NCI-H510A treated with DMSO at 0.1 percent for 48 hours (cell line): ENCODE measurements around the gene SIAH1.
"Not testable (repeated sequence)": the region's sequence is repeated elsewhere in the genome, so short reads cannot be mapped to it uniquely, and the experiment has no call there.

Experiments used
- DNase-seq: peaks from one replicate; lab custom pipeline; 2025; lab: John Stamatoyannopoulos, UW

The SIAH1 gene

GRCh38 chr16:48332978-48333377 is 52.2 kb downstream of the SIAH1 start:
- DNase-seq: no peak

DNA sequence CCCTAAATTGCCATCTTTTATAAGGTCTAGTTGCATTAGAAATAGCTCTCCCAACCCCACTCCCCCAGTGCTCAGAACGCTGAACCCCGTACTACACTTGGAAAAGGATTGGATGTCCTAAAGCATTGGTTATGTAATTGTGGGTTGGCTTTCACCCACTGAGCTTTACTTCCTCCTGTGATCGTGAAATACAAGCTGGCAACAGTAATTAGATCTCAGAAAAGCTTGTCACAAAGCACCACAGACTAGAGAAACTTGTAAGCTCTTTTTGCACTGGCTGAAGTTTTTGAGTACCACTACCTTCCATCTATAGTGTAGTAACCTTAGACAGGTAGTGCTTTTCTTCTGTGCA is 54.4 kb downstream of the SIAH1 start:
- no peak for DNase-seq

GRCh38 chr16:48330189-48330840 is 54.9 kb downstream of the SIAH1 start:
- no peak for DNase-seq

DNA sequence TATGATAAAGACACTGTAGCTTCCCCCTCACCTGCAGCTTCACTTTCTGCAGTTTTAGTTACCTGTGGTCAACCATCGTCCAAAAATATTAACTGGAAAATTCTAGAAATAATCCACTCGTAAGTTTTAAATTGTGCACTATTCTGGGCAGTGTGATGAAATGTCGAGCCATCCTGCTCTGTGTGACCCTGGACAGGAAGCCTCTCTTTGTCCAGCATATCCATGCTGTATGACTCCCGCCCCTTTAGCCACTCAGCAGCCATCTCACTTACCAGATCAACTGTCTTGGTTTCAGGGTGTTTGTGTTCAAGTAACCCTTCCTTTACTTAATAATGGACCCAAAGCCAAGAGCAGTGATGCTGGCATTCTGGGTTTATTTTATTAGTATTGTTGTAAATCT is 56.1 kb downstream of the SIAH1 start:
- DNase-seq: no peak

DNA sequence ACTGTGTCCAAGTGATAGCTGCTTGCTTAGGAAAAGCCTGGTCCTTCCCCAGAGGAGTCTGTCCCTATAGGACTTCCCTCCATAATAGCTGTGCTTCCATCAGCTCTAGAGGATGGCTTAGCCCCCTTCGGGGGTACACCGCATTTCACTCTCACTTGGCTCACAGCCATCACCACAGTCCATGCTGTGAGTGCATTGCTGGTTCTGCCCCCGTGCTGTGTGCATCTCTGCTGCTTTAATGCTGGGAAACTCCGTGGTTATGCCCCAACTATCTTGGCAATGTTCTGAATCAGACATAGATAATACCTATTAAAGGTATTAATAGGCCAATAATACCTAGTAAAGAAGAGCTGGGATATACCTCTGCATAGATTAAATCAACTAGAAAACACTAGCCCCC is 58.3 kb downstream of the SIAH1 start:
- no peak for DNase-seq

DNA sequence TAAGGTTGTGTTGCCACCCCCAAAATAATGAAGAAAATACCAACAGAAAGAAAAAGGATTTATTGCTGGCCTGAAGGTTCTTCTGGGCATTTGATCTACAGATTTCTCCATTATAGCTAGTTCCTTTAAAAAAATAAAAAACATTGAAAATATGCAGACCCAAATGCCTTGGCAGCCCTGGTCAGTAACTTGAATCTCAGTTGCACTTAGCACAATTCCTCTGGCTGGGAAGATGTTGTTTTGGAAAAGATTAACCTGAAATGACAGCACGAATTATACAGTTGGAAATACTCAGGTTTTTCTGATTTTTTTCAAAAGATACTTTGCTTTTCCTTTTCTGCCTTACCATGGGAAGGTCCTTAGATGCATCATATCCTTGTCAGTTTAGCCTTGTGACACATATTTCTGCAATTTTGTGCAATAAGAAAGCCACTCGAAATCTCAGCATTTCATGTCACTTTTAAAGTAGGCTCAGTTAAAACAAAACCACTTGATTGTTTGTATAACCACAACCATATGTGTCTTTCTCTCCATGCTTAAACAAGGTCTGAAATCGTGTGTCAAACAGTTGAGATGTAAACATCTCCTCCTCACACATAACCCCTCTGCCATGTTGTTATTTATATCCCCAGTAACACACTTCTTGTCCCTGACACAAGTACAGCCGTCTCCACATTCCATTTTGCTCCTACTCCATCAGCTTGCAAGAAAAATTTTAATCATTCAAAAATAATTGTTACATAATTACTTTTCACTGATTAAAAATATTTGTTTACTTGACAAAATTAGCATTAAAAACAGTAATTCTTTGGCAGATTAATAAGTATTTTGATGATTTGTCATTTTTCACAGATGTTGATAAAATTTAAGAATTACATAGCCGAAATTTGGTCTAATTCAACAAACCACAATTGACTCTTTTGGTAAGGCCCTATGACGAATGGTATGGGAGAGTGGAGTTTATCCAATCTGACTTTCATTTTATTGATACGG is 61.1 kb downstream of the SIAH1 start:
- DNase-seq: no peak

- DNase-seq: no peak
Measured at GRCh38 chr16:48321317-48322036, 63.7 kb downstream of the SIAH1 start.

DNA sequence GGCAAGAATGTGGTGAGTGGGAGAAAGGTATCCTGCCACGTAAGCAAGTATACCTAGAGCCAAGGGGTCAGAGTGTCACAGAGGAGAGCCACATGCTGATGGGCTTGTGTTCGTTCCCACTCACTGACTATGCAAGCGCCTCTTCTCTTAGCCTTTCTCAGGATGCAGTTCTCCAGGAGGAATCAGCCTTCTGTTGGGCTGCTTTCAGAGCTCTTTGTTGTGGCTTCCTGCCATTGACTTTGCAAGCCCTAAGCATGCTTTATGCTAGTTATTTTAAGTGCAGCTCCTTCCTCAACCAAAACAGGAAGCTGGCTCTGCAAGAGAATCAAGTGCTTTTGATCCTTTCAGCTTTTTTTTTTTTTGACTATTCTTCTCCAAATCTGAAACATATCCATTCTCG is 66.6 kb downstream of the SIAH1 start:
- no peak for DNase-seq

GRCh38 chr16:48317614-48318315 is 67.4 kb downstream of the SIAH1 start:
- no peak for DNase-seq

- DNase-seq: no peak
Measured at GRCh38 chr16:48317026-48317425, 68.2 kb downstream of the SIAH1 start.

GRCh38 chr16:48313905-48314304 is 71.3 kb downstream of the SIAH1 start:
- not testable (repeated sequence) for DNase-seq

GRCh38 chr16:48310908-48311641 is 74.1 kb downstream of the SIAH1 start:
- DNase-seq: no peak
